Measurements from ENCODE around the gene S100A12. TPM values are rescaled to one million over a fixed set of nuclear protein-coding genes. Genes with fewer than 3 reads are reported as not detected.
A peak's percentile ranks its signal among the peaks of the same experiment; 100 is the strongest.

S100A12 gene
- total and polyA plus RNA-seq, 3 experiments from 2014 or later = not detected

- no peak for DNase-seq
- H3K9me3 Mint-ChIP-seq = no peaks in the 10 kb centered on the region
- H3K36me3 ChIP-seq (ENCODE audit: insufficient read depth, low read length) = no peaks in the 10 kb centered on the region
- no peaks in the 10 kb centered on the region for H3K36me3 Mint-ChIP-seq
- H3K27me3 Mint-ChIP-seq = peaks cover 27 to 37% of the 10 kb centered on the region in 2 donors
- no peak overlapping the region for H3K4me3 ChIP-seq (ENCODE audit: low read length)
- H3K4me1 ChIP-seq (ENCODE audit: insufficient read depth, low read length) = no peaks in the 10 kb centered on the region
- H3K9me3 ChIP-seq (ENCODE audit: low read length) = no peaks in the 10 kb centered on the region
- peaks cover under 1 to 2% (median under 1%) of the 10 kb centered on the region in 3 donors for H3K4me1 Mint-ChIP-seq
- ChIA-PET CTCF (no interaction called here), POLR2A (no interaction called here)
- no peak overlapping the region for H3K27ac Mint-ChIP-seq
- H3K27ac ChIP-seq (ENCODE audit: low read depth, low read length) = no peak overlapping the region
- H3K27me3 ChIP-seq (ENCODE audit: insufficient read depth, low read length, poor library complexity, severe bottlenecking) = no peaks in the 10 kb centered on the region
- no peak overlapping the region for H3K4me3 Mint-ChIP-seq
These were observed 24.1 kb upstream of the S100A12 start for GRCh38 chr1:153399401-153400055.

DNA sequence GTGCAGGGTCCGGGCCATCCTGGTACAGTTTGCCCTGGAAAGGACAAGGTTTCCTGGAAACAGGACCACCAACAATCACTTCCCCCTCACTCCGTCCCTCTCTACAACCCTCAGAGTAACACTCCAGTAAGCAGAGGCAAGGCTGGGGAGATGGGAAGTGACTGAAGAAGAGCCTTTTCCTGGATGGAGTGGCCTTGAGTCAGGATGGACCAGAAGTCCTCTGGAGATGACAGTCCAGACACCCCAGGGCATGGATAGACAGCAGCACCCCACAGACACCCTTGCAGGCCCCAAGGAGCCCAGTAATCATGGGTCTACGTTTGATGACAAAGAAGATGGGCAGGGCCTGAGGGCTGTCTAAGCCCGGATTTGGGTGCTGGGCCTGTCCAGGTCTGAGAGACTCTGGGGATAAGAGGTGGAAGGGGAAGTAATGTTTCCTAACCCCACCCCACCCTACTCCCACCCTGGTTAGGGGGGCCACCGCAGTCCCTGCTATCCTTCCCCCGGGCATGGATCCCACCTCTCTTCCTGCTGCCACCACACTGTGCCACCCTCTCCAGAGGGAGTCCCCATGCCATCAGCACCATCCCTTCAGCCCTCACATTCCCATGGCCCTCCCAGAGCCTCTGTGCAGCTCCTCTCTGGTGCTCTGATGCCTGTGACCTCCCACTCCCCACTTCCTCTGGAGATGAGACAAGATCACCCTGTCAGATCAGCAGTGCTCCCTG, 22.7 kb upstream of the S100A12 start:
- DNase-seq = no peak
- Mint-ChIP-seq H3K4me1 (no peaks in the 10 kb centered on the region), H3K27ac (no peak overlapping the region), H3K36me3 (no peaks in the 10 kb centered on the region), H3K9me3 (no peaks in the 10 kb centered on the region), H3K4me3 (no peak overlapping the region), H3K27me3 (peaks cover 23 to 49% of the 10 kb centered on the region in 2 donors)
- ChIA-PET CTCF (no interaction called here), POLR2A (no interaction called here)
- Histone ChIP-seq H3K36me3 (ENCODE audit: insufficient read depth, low read length) (no peaks in the 10 kb centered on the region), H3K4me3 (ENCODE audit: low read length) (no peak overlapping the region), H3K27ac (ENCODE audit: low read depth, low read length) (no peak overlapping the region), H3K9me3 (ENCODE audit: low read length) (no peaks in the 10 kb centered on the region), H3K27me3 (ENCODE audit: insufficient read depth, low read length, poor library complexity, severe bottlenecking) (no peaks in the 10 kb centered on the region), H3K4me1 (ENCODE audit: insufficient read depth, low read length) (no peaks in the 10 kb centered on the region)

DNA sequence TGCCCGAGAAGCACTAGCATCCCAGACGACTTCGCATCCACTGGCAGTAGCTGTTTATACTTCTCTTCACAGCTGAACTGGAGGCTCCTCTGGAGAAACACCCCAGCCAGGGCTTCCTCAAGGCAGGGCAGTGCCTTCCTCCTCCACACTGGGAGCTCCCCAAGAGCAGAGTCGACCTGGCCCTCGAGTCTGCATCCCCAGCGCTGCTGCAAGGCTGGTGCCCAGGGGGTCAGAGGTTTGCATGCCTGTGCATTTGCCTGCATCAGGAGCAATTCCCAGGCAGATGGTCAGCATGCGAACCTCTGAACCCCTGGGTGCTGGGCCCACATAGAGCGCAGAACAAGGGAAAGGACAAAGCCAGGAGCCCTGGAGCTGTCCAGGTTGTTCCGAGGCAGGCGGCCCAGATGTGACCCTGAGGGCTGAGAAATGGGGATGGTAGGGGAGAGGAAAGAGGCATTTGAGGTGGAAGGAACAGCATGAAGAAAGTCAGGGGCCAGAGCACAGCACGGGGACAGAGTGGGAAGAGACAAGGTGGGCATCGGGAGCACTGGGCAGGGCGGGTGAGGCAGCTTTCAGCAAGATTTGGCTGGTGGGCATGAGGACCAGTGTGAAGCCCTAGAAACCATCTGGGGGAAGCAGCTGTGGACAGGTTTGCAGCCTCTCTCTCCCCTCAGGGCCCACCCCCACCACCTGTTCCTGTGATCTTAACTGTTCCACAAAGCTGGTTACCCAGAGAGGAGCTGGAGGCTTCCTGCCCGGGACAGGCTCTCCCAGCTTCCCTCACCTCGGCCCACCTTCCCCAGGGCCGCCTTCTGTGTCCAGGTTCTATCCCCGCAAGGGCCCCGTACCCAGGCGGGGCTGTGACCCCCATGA, 21.9 kb upstream of the S100A12 start:
- no peaks in the 10 kb centered on the region for H3K4me1 Mint-ChIP-seq
- H3K36me3 Mint-ChIP-seq = no peaks in the 10 kb centered on the region
- ChIA-PET CTCF (no interaction called here), POLR2A (no interaction called here)
- H3K36me3 ChIP-seq (ENCODE audit: insufficient read depth, low read length) = no peaks in the 10 kb centered on the region
- no peak overlapping the region for H3K27ac ChIP-seq (ENCODE audit: low read depth, low read length)
- no peak overlapping the region for H3K4me3 ChIP-seq (ENCODE audit: low read length)
- no peak overlapping the region for H3K4me3 Mint-ChIP-seq
- no peak for DNase-seq
- peaks cover 23 to 54% of the 10 kb centered on the region in 2 donors for H3K27me3 Mint-ChIP-seq
- peaks cover 5% of the 10 kb centered on the region for H3K27me3 ChIP-seq (ENCODE audit: insufficient read depth, low read length, poor library complexity, severe bottlenecking)
- no peaks in the 10 kb centered on the region for H3K4me1 ChIP-seq (ENCODE audit: insufficient read depth, low read length)
- no peaks in the 10 kb centered on the region for H3K9me3 ChIP-seq (ENCODE audit: low read length)
- no peaks in the 10 kb centered on the region for H3K9me3 Mint-ChIP-seq
- no peak overlapping the region for H3K27ac Mint-ChIP-seq

GRCh38 chr1:153396461-153396860, 21.0 kb upstream of the S100A12 start:
- Histone ChIP-seq H3K4me3 (ENCODE audit: low read length) (no peak overlapping the region), H3K27me3 (ENCODE audit: insufficient read depth, low read length, poor library complexity, severe bottlenecking) (peaks cover 5% of the 10 kb centered on the region), H3K4me1 (ENCODE audit: insufficient read depth, low read length) (no peaks in the 10 kb centered on the region), H3K9me3 (ENCODE audit: low read length) (no peaks in the 10 kb centered on the region), H3K36me3 (ENCODE audit: insufficient read depth, low read length) (no peaks in the 10 kb centered on the region), H3K27ac (ENCODE audit: low read depth, low read length) (no peak overlapping the region)
- DNase-seq = no peak
- CTCF ChIA-PET = no interaction called here
- Mint-ChIP-seq H3K27ac (peak overlapping the region in 1 of 8 donors; percentile 52), H3K9me3 (no peaks in the 10 kb centered on the region), H3K27me3 (peaks cover 23 to 60% of the 10 kb centered on the region in 2 donors), H3K4me3 (no peak overlapping the region), H3K36me3 (no peaks in the 10 kb centered on the region), H3K4me1 (no peaks in the 10 kb centered on the region)
- POLR2A ChIA-PET = no interaction called here

DNA sequence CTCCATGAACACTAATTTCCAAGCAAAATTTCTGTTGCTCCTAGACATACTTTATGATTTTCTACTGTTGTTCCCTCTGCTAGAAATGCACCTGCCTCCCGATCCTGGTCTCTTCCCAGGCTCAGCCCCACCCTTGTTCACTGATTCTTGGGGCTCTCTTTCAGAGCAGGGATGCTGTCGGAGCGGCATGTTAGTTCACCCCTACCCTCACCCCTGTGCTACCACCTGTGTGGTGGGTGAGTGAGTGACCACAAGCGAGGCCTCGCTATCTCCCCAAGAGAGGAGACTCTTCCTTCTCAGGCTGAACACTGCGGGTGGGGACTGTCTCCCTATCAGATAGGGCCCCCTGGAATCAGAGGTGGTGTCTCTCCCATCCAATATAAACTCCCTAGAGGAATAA, 20.4 kb upstream of the S100A12 start:
- H3K4me1 Mint-ChIP-seq = no peaks in the 10 kb centered on the region
- no peak overlapping the region for H3K27ac Mint-ChIP-seq
- Histone ChIP-seq H3K27ac (ENCODE audit: low read depth, low read length) (no peak overlapping the region), H3K4me1 (ENCODE audit: insufficient read depth, low read length) (no peaks in the 10 kb centered on the region), H3K27me3 (ENCODE audit: insufficient read depth, low read length, poor library complexity, severe bottlenecking) (peaks cover 5% of the 10 kb centered on the region), H3K9me3 (ENCODE audit: low read length) (no peaks in the 10 kb centered on the region), H3K4me3 (ENCODE audit: low read length) (no peak overlapping the region), H3K36me3 (ENCODE audit: insufficient read depth, low read length) (no peaks in the 10 kb centered on the region)
- CTCF ChIA-PET = no interaction called here
- H3K36me3 Mint-ChIP-seq = no peaks in the 10 kb centered on the region
- H3K4me3 Mint-ChIP-seq = no peak overlapping the region
- POLR2A ChIA-PET = no interaction called here
- no peak for DNase-seq
- no peaks in the 10 kb centered on the region for H3K9me3 Mint-ChIP-seq
- peaks cover 26 to 63% of the 10 kb centered on the region in 2 donors for H3K27me3 Mint-ChIP-seq

GRCh38 chr1:153395136-153395685, 19.8 kb upstream of the S100A12 start:
- H3K9me3 ChIP-seq (ENCODE audit: low read length) = no peaks in the 10 kb centered on the region
- no peak overlapping the region for H3K27ac ChIP-seq (ENCODE audit: low read depth, low read length)
- peaks cover 5% of the 10 kb centered on the region for H3K27me3 ChIP-seq (ENCODE audit: insufficient read depth, low read length, poor library complexity, severe bottlenecking)
- Mint-ChIP-seq H3K4me3 (no peak overlapping the region), H3K9me3 (no peaks in the 10 kb centered on the region), H3K36me3 (no peaks in the 10 kb centered on the region), H3K27me3 (peaks cover 27 to 63% of the 10 kb centered on the region in 2 donors), H3K27ac (peak overlapping the region in 1 of 8 donors; percentile 43), H3K4me1 (no peaks in the 10 kb centered on the region)
- DNase-seq = no peak
- no peaks in the 10 kb centered on the region for H3K36me3 ChIP-seq (ENCODE audit: insufficient read depth, low read length)
- H3K4me1 ChIP-seq (ENCODE audit: insufficient read depth, low read length) = no peaks in the 10 kb centered on the region
- CTCF ChIA-PET = no interaction called here
- POLR2A ChIA-PET = no interaction called here
- H3K4me3 ChIP-seq (ENCODE audit: low read length) = no peak overlapping the region

- H3K4me3 ChIP-seq (ENCODE audit: low read length) = no peak overlapping the region
- Mint-ChIP-seq H3K27me3 (peaks cover 24 to 65% of the 10 kb centered on the region in 2 donors), H3K27ac (no peak overlapping the region), H3K9me3 (no peaks in the 10 kb centered on the region), H3K36me3 (no peaks in the 10 kb centered on the region), H3K4me1 (no peaks in the 10 kb centered on the region), H3K4me3 (no peak overlapping the region)
- no peaks in the 10 kb centered on the region for H3K4me1 ChIP-seq (ENCODE audit: insufficient read depth, low read length)
- peaks cover 5% of the 10 kb centered on the region for H3K27me3 ChIP-seq (ENCODE audit: insufficient read depth, low read length, poor library complexity, severe bottlenecking)
- ChIA-PET CTCF (no interaction called here), POLR2A (no interaction called here)
- H3K36me3 ChIP-seq (ENCODE audit: insufficient read depth, low read length) = no peaks in the 10 kb centered on the region
- H3K9me3 ChIP-seq (ENCODE audit: low read length) = no peaks in the 10 kb centered on the region
- DNase-seq = no peak
- no peak overlapping the region for H3K27ac ChIP-seq (ENCODE audit: low read depth, low read length)
These were observed 19.0 kb upstream of the S100A12 start for GRCh38 chr1:153394391-153394790.

- Histone ChIP-seq H3K36me3 (ENCODE audit: insufficient read depth, low read length) (no peaks in the 10 kb centered on the region), H3K4me3 (ENCODE audit: low read length) (no peak overlapping the region), H3K9me3 (ENCODE audit: low read length) (no peaks in the 10 kb centered on the region), H3K4me1 (ENCODE audit: insufficient read depth, low read length) (no peaks in the 10 kb centered on the region), H3K27ac (ENCODE audit: low read depth, low read length) (no peak overlapping the region), H3K27me3 (ENCODE audit: insufficient read depth, low read length, poor library complexity, severe bottlenecking) (peaks cover 5% of the 10 kb centered on the region)
- no peak for DNase-seq
- Mint-ChIP-seq H3K36me3 (no peaks in the 10 kb centered on the region), H3K27me3 (peaks cover 23 to 66% of the 10 kb centered on the region in 2 donors), H3K4me1 (no peaks in the 10 kb centered on the region), H3K9me3 (no peaks in the 10 kb centered on the region), H3K27ac (peak overlapping the region in 1 of 8 donors; percentile 74), H3K4me3 (no peak overlapping the region)
- CTCF ChIA-PET = no interaction called here
- POLR2A ChIA-PET = no interaction called here
These were observed 18.5 kb upstream of the S100A12 start for GRCh38 chr1:153393926-153394325.

All from CD8-positive, alpha-beta memory T cell (primary cell).